A673 (cell line): ENCODE data around the gene SLITRK4. TPM values are rescaled to one million over a fixed set of nuclear protein-coding genes. Genes with fewer than 3 reads are reported as not detected.

Experiments
- BruUV-seq: library from RNA; stranded (reverse); fragments of 400-500 nt; replicated peaks from 2 replicates; lab custom pipeline; 2021; lab: Mats Ljungman, UMichigan
- CTCF ChIA-PET: fragments of 300-600 bp; sonication (Branson Sonifier 250); formaldehyde crosslinking; loops from one replicate; lab custom pipeline; 2022; ENCODE audit warnings: antibody characterized with exemption; lab: Charles Lee
- POLR2A ChIA-PET: fragments of 300-600 bp; sonication (Branson Sonifier 250); formaldehyde crosslinking; loops from one replicate; lab custom pipeline; 2022; ENCODE audit warnings: antibody characterized with exemption; ENCODE audit not compliant: low non-redundant PET; lab: Charles Lee
- DNase-seq: peaks from one replicate; pipeline ENCODE4 v3.0.0-alpha.2; 2015; ENCODE audit warnings: low spot score
- H3K27ac ChIP-seq: fragments of 200-600 bp; sonication (generic); 2 replicates; pipeline ENCODE4 v1.5.1; 2016; ENCODE audit warnings: mixed run types, low read depth, mild to moderate bottlenecking, mixed read lengths, antibody characterized with exemption, low read length; ENCODE audit not compliant: poor library complexity, severe bottlenecking
- H3K27me3 ChIP-seq: fragments of 200-600 bp; sonication (generic); replicated peaks from 2 replicates; pipeline ENCODE4 v1.6.1; 2017; ENCODE audit warnings: mixed run types, low read depth, mild to moderate bottlenecking, mixed read lengths, antibody characterized with exemption, low read length; ENCODE audit not compliant: insufficient read depth, poor library complexity
- H3K36me3 ChIP-seq: fragments of 200-600 bp; sonication (generic); 2 replicates; pipeline ENCODE4 v1.6.1; 2016; ENCODE audit warnings: mixed run types, mild to moderate bottlenecking, mixed read lengths, antibody characterized with exemption, low read length; ENCODE audit not compliant: insufficient read depth, poor library complexity, severe bottlenecking
- H3K4me1 ChIP-seq: fragments of 200-600 bp; sonication (generic); 2 replicates; pipeline ENCODE4 v1.6.1; 2017; ENCODE audit warnings: mixed run types, mild to moderate bottlenecking, mixed read lengths, antibody characterized with exemption, low read length; ENCODE audit not compliant: insufficient read depth, poor library complexity, severe bottlenecking
- H3K4me3 ChIP-seq: fragments of 200-600 bp; sonication (generic); 2 replicates; pipeline ENCODE4 v1.5.1; 2016; ENCODE audit warnings: low read depth, mixed run types, mild to moderate bottlenecking, mixed read lengths, low read length; ENCODE audit not compliant: poor library complexity, severe bottlenecking
- H3K9me3 ChIP-seq: fragments of 200-600 bp; sonication (generic); 2 replicates; pipeline ENCODE4 v1.6.1; 2016; ENCODE audit warnings: mixed run types, low read depth, mild to moderate bottlenecking, mixed read lengths, antibody characterized with exemption, low read length; ENCODE audit not compliant: poor library complexity, severe bottlenecking
- EZH2 ChIP-seq: fragments of 200-600 bp; sonication (generic); IDR thresholded peaks from 2 replicates; pipeline ENCODE4 v1.6.1; 2017; ENCODE audit warnings: borderline replicate concordance, low read depth, mild to moderate bottlenecking, mixed read lengths, antibody characterized with exemption, low read length; ENCODE audit not compliant: poor library complexity, severe bottlenecking
- intact Hi-C: fragments of 100-400 bp; cut with micrococcal nuclease; formaldehyde crosslinking; loops from one replicate; pipeline ENCODE4 v1.10.0; 2022; ENCODE audit not compliant: unreplicated experiment
- total RNA-seq: library from RNA; stranded (reverse); gene quantifications from 2 replicates; pipeline ENCODE4 v1.2.3, GENCODE V29; 2021
- TF ChIP-seq, protein P1 (sequence below): fragments of 300-800, 200-600 bp; sonication (generic); conservative IDR thresholded peaks from 2 replicates; pipeline ENCODE4 v1.5.1; 2017; ENCODE audit warnings: low read depth, mild to moderate bottlenecking, antibody characterized with exemption, low read length, moderate library complexity, mixed read lengths

Gene SLITRK4
- total RNA-seq, 1 experiment from 2014 or later, result not detected

DNA sequence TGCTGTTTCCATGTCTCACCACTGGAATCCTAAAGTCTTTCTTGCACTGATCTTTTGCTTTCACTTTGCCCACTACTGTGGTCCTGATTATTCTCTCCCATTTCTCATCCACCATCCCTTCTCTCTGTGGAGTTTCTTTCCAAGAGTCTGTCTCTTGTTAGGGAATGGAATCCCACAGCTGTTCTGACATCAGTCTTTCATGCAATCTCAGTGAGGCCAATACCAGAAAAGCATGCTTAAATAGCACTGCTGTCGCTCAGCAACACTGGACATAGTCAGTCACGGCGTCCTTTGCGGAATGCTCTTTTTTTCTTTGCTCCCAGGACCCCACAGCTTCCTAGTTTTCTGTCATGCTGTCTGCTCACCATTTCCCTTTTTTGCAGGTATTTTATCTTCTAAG, 20.1 kb downstream of the SLITRK4 start:
- no peaks in the 10 kb centered on the region for H3K4me1 ChIP-seq
- H3K4me3 ChIP-seq, result no peak overlapping the region
- DNase-seq, result no peak
- H3K9me3 ChIP-seq, result peaks cover 7% of the 10 kb centered on the region
- TF ChIP-seq, protein P1, sequence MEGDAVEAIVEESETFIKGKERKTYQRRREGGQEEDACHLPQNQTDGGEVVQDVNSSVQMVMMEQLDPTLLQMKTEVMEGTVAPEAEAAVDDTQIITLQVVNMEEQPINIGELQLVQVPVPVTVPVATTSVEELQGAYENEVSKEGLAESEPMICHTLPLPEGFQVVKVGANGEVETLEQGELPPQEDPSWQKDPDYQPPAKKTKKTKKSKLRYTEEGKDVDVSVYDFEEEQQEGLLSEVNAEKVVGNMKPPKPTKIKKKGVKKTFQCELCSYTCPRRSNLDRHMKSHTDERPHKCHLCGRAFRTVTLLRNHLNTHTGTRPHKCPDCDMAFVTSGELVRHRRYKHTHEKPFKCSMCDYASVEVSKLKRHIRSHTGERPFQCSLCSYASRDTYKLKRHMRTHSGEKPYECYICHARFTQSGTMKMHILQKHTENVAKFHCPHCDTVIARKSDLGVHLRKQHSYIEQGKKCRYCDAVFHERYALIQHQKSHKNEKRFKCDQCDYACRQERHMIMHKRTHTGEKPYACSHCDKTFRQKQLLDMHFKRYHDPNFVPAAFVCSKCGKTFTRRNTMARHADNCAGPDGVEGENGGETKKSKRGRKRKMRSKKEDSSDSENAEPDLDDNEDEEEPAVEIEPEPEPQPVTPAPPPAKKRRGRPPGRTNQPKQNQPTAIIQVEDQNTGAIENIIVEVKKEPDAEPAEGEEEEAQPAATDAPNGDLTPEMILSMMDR, result no peak
- TF ChIP-seq EZH2, result no peak
- H3K27me3 ChIP-seq, result no peaks in the 10 kb centered on the region
- no peak overlapping the region for H3K27ac ChIP-seq
- ChIA-PET POLR2A (no interaction called here), CTCF (no interaction called here)
- H3K36me3 ChIP-seq, result no peaks in the 10 kb centered on the region
- no TSS peak for BruUV-seq
- intact Hi-C loops, result no loop called here

DNA sequence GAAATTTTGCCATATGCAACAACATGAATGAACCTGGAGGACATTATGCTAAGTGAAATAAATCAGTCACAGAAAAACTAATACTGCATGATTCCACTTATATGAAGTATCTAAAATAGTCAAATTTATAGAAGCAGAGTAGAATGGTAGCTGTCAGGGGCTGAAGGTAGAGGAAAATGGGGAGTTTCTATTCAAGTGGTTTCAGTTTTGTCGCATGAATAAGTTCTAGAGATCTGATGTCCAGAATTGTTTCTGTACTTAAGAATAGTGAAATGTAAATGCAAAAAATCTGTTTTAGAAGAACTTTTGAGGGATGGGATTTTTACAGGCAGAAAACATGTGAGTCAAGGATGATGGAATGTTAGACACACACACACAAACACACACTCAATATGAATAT, 34.1 kb downstream of the SLITRK4 start:
- Histone ChIP-seq H3K4me3 (no peak overlapping the region), H3K36me3 (no peaks in the 10 kb centered on the region), H3K27ac (no peak overlapping the region), H3K9me3 (peaks cover 11% of the 10 kb centered on the region), H3K4me1 (no peaks in the 10 kb centered on the region), H3K27me3 (no peaks in the 10 kb centered on the region)
- TF ChIP-seq EZH2, result no peak
- TF ChIP-seq, protein P1, result no peak
- POLR2A ChIA-PET, result no interaction called here
- intact Hi-C loops, result no loop called here
- BruUV-seq, result no TSS peak
- DNase-seq, result no peak
- CTCF ChIA-PET, result no interaction called here

DNA sequence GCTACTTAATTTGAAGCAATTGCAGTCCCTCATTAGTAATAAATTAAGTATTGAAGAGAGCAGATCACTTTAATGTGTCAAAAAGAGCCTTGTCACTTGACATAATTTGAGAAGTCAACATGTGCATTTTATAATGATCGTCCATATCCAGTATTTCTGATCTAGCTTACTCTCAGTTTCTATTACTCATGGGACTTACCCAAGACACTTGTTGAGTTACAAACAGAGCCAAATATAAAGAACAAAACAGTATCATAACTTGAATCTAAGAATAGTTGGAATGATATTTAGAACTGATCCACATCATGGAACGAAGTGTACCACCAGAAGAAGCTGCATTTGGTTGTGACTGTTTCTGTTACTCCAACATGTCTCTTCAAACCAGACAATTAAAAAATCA, 54.7 kb downstream of the SLITRK4 start:
- Histone ChIP-seq H3K4me3 (no peak overlapping the region), H3K36me3 (no peaks in the 10 kb centered on the region), H3K27ac (no peak overlapping the region), H3K4me1 (no peaks in the 10 kb centered on the region), H3K27me3 (no peaks in the 10 kb centered on the region), H3K9me3 (peaks cover 6% of the 10 kb centered on the region)
- intact Hi-C loops, result no loop called here
- ChIA-PET CTCF (no interaction called here), POLR2A (no interaction called here)
- TF ChIP-seq, protein P1, result no peak
- TF ChIP-seq EZH2, result no peak
- DNase-seq, result no peak
- no TSS peak for BruUV-seq
